ENCODE data around the gene ZNF280A. TPM values are rescaled to one million over a fixed set of nuclear protein-coding genes. Genes with fewer than 3 reads are reported as not detected.
A peak's percentile ranks its signal among the peaks of the same experiment; 100 is the strongest.

ZNF280A gene
- total and polyA plus RNA-seq, 3 experiments from 2014 or later: not detected

DNA sequence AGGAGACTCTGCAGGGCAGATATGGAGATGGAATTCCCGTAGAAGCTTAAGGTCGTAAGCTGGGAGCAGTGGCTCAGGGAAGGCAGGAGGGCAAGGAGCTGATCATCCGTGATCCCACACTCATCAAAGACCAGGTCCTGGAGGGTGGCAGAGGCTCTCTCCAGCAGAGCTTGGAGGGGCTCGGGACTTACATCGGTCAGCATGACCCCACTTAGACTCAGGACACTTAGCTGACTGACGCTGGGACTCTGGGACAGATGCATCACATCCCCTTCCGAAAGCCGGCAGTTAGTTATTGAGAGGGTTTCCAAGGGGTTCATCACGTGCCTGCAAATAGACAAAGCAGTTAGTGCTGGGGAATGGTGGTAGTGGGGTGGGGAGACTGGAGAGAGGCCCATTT is 28.2 kb upstream of the ZNF280A start:
- Mint-ChIP-seq H3K4me1 (no peaks in the 10 kb centered on the region), H3K36me3 (no peaks in the 10 kb centered on the region), H3K27ac (peak overlapping the region in 1 of 8 donors; percentile 47), H3K4me3 (no peak overlapping the region), H3K27me3 (peaks cover 1 to 11% of the 10 kb centered on the region in 2 donors), H3K9me3 (no peaks in the 10 kb centered on the region)
- H3K4me1 ChIP-seq (ENCODE audit: insufficient read depth, low read length): no peaks in the 10 kb centered on the region
- no peaks in the 10 kb centered on the region for H3K27me3 ChIP-seq (ENCODE audit: insufficient read depth, low read length, poor library complexity, severe bottlenecking)
- no peaks in the 10 kb centered on the region for H3K9me3 ChIP-seq (ENCODE audit: low read length)
- H3K36me3 ChIP-seq (ENCODE audit: insufficient read depth, low read length): no peaks in the 10 kb centered on the region
- ChIA-PET CTCF (no interaction called here), POLR2A (no interaction called here)
- no peak overlapping the region for H3K4me3 ChIP-seq (ENCODE audit: low read length)
- no peak overlapping the region for H3K27ac ChIP-seq (ENCODE audit: low read depth, low read length)
- DNase-seq: no peak

DNA sequence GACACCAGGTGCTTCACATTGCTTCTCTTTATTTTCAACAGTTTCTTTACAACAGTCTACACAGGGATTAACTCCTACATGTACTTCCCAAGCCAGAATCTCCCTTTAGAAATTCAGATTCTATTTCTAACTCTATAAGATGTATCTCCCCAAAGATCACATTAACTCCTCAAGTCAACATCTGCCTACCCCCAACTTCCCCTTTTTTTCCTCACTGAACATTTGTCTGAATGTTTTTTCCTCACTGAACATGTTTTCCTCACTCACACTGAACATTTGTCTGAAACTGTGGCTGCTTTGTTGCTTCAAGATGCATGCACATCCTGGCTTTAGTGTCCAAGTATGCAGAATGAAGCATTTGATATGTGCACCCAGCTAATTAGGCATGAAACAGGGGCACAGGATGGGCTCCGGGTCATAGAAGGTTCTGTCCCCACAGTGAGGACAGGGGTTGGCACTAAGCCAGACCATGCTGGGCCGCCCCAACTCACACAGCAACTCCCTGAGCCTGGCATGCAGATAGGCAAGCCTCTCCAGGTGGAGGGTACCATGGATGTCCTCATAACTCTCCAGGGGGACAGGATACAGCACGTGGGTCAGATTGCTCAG is 27.7 kb upstream of the ZNF280A start:
- no peak overlapping the region for H3K4me3 ChIP-seq (ENCODE audit: low read length)
- Mint-ChIP-seq H3K27me3 (peaks cover 5 to 14% of the 10 kb centered on the region in 2 donors), H3K4me1 (no peaks in the 10 kb centered on the region), H3K9me3 (no peaks in the 10 kb centered on the region), H3K27ac (peak overlapping the region in 1 of 8 donors; percentile 26), H3K36me3 (no peaks in the 10 kb centered on the region), H3K4me3 (no peak overlapping the region)
- ChIA-PET CTCF (no interaction called here), POLR2A (no interaction called here)
- no peak for DNase-seq
- no peak overlapping the region for H3K27ac ChIP-seq (ENCODE audit: low read depth, low read length)
- H3K4me1 ChIP-seq (ENCODE audit: insufficient read depth, low read length): no peaks in the 10 kb centered on the region
- no peaks in the 10 kb centered on the region for H3K27me3 ChIP-seq (ENCODE audit: insufficient read depth, low read length, poor library complexity, severe bottlenecking)
- no peaks in the 10 kb centered on the region for H3K9me3 ChIP-seq (ENCODE audit: low read length)
- no peaks in the 10 kb centered on the region for H3K36me3 ChIP-seq (ENCODE audit: insufficient read depth, low read length)

DNA sequence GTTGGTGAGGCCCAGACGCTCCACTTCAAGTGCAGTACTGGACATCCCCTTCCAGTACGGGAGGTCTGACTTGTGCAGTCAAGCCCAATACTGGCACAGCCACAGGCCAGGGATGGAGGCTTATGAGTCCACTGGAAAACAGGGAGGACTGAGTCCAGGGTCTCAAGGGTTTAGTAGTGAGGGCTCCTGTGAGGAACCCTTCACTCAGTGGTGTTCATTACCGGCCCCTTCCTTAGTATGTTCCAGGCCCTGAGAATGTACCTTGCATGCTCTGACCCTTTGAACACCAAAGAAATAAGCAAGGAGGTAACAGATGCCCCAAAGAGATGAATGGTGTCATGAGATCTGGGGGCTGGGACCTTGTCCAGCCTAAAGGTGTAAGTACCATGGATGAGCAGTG is 27.2 kb upstream of the ZNF280A start:
- ChIA-PET POLR2A (no interaction called here), CTCF (no interaction called here)
- peaks cover 5 to 20% of the 10 kb centered on the region in 2 donors for H3K27me3 Mint-ChIP-seq
- Histone ChIP-seq H3K27ac (ENCODE audit: low read depth, low read length) (peak overlapping the region; percentile 3), H3K4me1 (ENCODE audit: insufficient read depth, low read length) (no peaks in the 10 kb centered on the region), H3K4me3 (ENCODE audit: low read length) (no peak overlapping the region), H3K27me3 (ENCODE audit: insufficient read depth, low read length, poor library complexity, severe bottlenecking) (no peaks in the 10 kb centered on the region), H3K36me3 (ENCODE audit: insufficient read depth, low read length) (no peaks in the 10 kb centered on the region), H3K9me3 (ENCODE audit: low read length) (no peaks in the 10 kb centered on the region)
- DNase-seq: no peak
- no peak overlapping the region for H3K27ac Mint-ChIP-seq
- H3K9me3 Mint-ChIP-seq: no peaks in the 10 kb centered on the region
- no peaks in the 10 kb centered on the region for H3K4me1 Mint-ChIP-seq
- H3K4me3 Mint-ChIP-seq: no peak overlapping the region
- no peaks in the 10 kb centered on the region for H3K36me3 Mint-ChIP-seq

DNA sequence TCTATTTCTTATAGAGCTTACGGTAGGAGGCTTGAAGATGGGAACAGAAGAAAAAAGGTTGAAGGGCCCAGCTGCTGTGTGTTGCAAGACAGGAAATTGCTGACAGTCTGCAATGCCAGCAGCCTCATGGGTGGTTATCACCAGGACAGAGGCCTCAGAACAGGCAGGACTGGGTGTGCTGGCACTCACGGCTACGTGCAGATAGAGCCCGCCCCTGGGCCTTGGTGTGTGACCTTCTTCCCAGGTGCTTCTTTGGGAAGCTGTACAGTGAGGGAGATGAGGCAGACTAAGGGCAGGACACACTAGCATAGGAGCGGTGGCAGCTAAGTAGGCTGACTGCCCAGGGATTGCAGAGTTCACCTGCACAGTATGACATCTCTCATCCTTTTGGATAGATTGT is 26.4 kb upstream of the ZNF280A start:
- CTCF ChIA-PET: interaction anchor here (1.2 kb wide), 1 partner anchor 8 kb away, joined by 3 read pairs; no protein-coding TSS in a partner anchor
- H3K4me1 Mint-ChIP-seq: no peaks in the 10 kb centered on the region
- peaks cover 6 to 25% of the 10 kb centered on the region in 2 donors for H3K27me3 Mint-ChIP-seq
- Histone ChIP-seq H3K4me3 (ENCODE audit: low read length) (no peak overlapping the region), H3K9me3 (ENCODE audit: low read length) (no peaks in the 10 kb centered on the region), H3K27ac (ENCODE audit: low read depth, low read length) (no peak overlapping the region), H3K36me3 (ENCODE audit: insufficient read depth, low read length) (no peaks in the 10 kb centered on the region), H3K27me3 (ENCODE audit: insufficient read depth, low read length, poor library complexity, severe bottlenecking) (no peaks in the 10 kb centered on the region), H3K4me1 (ENCODE audit: insufficient read depth, low read length) (no peaks in the 10 kb centered on the region)
- no peak overlapping the region for H3K27ac Mint-ChIP-seq
- DNase-seq: no peak
- H3K36me3 Mint-ChIP-seq: no peaks in the 10 kb centered on the region
- H3K4me3 Mint-ChIP-seq: no peak overlapping the region
- POLR2A ChIA-PET: no interaction called here
- H3K9me3 Mint-ChIP-seq: no peaks in the 10 kb centered on the region

DNA sequence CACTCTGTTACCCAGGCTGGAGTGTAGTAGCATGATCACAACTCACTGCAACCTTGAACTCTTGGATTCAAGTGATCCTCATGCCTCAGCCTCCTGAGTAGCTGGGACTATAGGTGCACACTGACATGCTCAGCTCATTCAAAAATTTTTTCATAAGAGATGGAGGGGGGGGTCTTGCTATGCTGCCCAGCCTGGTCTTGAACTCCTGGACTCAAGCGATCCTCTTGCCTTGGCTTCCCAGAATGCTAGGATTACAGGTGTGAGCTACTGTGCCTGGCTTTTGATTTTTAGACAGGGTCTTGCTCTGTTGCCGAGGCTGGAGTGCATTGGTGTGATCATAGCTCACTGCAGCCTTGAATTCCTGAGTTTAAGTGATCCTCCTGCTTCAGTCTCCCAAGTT is 25.0 kb upstream of the ZNF280A start:
- H3K36me3 Mint-ChIP-seq: no peaks in the 10 kb centered on the region
- Histone ChIP-seq H3K36me3 (ENCODE audit: insufficient read depth, low read length) (no peaks in the 10 kb centered on the region), H3K9me3 (ENCODE audit: low read length) (no peaks in the 10 kb centered on the region), H3K4me1 (ENCODE audit: insufficient read depth, low read length) (no peaks in the 10 kb centered on the region), H3K27me3 (ENCODE audit: insufficient read depth, low read length, poor library complexity, severe bottlenecking) (no peaks in the 10 kb centered on the region), H3K27ac (ENCODE audit: low read depth, low read length) (no peak overlapping the region), H3K4me3 (ENCODE audit: low read length) (no peak overlapping the region)
- no peak overlapping the region for H3K4me3 Mint-ChIP-seq
- H3K4me1 Mint-ChIP-seq: no peaks in the 10 kb centered on the region
- no peak for DNase-seq
- no peaks in the 10 kb centered on the region for H3K9me3 Mint-ChIP-seq
- ChIA-PET CTCF (no interaction called here), POLR2A (no interaction called here)
- H3K27ac Mint-ChIP-seq: no peak overlapping the region
- H3K27me3 Mint-ChIP-seq: peaks cover 8 to 32% of the 10 kb centered on the region in 2 donors

DNA sequence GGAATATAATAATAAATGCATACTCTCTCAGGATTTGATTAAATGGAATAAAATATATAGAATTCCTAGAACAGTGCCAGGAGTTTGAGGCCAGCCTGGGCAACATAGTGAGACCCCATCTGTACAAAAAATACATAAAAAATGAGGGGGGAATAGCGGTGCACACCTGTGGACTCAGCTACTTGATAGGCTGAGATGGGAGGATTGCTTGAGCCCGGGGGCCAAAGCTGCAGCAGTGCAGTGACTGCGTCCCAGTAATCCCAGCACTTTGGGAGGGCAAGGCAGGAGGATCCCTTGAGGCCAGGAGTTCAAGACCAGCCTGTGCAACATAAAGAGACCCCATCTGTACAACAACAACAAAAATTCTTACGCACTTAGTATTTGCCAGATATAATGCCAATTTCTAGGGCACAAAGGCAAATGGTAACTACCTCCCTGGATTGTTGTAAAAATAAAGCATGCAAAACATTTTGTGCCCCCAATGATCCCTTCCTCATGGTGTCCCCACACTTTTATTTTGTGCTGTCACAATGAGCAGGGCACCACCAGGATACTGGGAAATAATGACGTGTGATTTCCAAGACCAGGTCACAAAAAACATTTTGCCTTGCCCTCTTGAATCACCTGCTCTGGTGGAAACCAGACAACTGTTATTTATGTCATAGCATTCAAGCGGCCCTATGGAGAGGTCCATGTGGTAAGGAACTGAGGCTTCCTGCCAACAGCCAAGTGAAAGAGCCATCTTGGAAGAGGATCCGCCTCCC is 18.3 kb upstream of the ZNF280A start:
- Mint-ChIP-seq H3K27me3 (peaks cover 11 to 26% of the 10 kb centered on the region in 2 donors), H3K9me3 (no peaks in the 10 kb centered on the region), H3K36me3 (peaks cover 0 to 2% (median 0%) of the 10 kb centered on the region in 3 donors), H3K27ac (no peak overlapping the region), H3K4me3 (no peak overlapping the region), H3K4me1 (no peaks in the 10 kb centered on the region)
- Histone ChIP-seq H3K9me3 (ENCODE audit: low read length) (no peaks in the 10 kb centered on the region), H3K27me3 (ENCODE audit: insufficient read depth, low read length, poor library complexity, severe bottlenecking) (no peaks in the 10 kb centered on the region), H3K36me3 (ENCODE audit: insufficient read depth, low read length) (no peaks in the 10 kb centered on the region), H3K4me1 (ENCODE audit: insufficient read depth, low read length) (no peaks in the 10 kb centered on the region), H3K4me3 (ENCODE audit: low read length) (no peak overlapping the region), H3K27ac (ENCODE audit: low read depth, low read length) (no peak overlapping the region)
- no peak for DNase-seq
- ChIA-PET POLR2A (no interaction called here), CTCF (interaction anchor here (0.7 kb wide), 1 partner anchor 30 kb away, joined by 3 read pairs; the partner anchor contains the start of gene ZNF280B)

DNA sequence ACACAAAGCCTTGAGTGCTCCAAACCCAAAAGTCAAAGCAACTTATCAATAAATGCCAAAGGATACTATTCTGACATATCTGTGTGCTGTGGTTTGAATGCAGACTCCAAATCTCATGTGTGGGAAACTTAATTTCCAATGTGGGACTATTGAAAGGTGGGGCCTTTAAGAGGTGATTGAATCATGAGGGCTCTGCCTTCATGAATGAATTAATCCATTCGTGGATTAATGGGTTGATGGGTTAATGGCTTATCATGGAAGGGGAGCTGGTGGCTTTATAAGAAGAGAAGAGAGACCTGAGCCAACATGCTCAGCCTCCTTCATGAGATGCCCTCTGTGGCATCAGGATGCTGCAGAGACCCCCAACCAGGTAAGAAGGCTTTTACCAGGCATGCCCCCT is 16.8 kb upstream of the ZNF280A start:
- Histone ChIP-seq H3K4me3 (ENCODE audit: low read length) (no peak overlapping the region), H3K4me1 (ENCODE audit: insufficient read depth, low read length) (no peaks in the 10 kb centered on the region), H3K27ac (ENCODE audit: low read depth, low read length) (no peak overlapping the region), H3K9me3 (ENCODE audit: low read length) (no peaks in the 10 kb centered on the region), H3K27me3 (ENCODE audit: insufficient read depth, low read length, poor library complexity, severe bottlenecking) (no peaks in the 10 kb centered on the region), H3K36me3 (ENCODE audit: insufficient read depth, low read length) (no peaks in the 10 kb centered on the region)
- Mint-ChIP-seq H3K27ac (no peak overlapping the region), H3K27me3 (peaks cover 7 to 16% of the 10 kb centered on the region in 2 donors), H3K36me3 (peaks cover 0 to 3% (median 0%) of the 10 kb centered on the region in 3 donors), H3K9me3 (no peaks in the 10 kb centered on the region), H3K4me1 (no peaks in the 10 kb centered on the region), H3K4me3 (no peak overlapping the region)
- ChIA-PET POLR2A (no interaction called here), CTCF (no interaction called here)
- no peak for DNase-seq

DNA sequence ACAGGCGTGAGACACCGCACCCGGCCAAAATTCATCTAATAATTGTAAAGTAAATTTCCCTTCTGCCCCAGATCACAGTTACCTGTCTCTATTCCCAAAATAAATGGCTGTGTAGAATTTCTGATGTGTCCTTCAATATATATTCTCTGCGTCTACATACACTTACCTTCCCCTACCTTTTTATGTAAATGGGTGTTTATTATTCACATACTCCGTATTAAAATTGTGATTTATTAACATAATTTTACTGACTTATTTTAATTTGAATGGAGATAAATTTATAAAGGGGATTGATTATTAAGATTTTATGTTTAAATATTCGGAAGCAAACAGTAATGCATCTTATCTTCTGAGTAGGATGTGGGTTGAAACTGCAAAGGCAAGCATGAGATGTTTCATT is 16.4 kb upstream of the ZNF280A start:
- ChIA-PET POLR2A (no interaction called here), CTCF (no interaction called here)
- Histone ChIP-seq H3K27ac (ENCODE audit: low read depth, low read length) (no peak overlapping the region), H3K9me3 (ENCODE audit: low read length) (no peaks in the 10 kb centered on the region), H3K36me3 (ENCODE audit: insufficient read depth, low read length) (no peaks in the 10 kb centered on the region), H3K4me1 (ENCODE audit: insufficient read depth, low read length) (no peaks in the 10 kb centered on the region), H3K27me3 (ENCODE audit: insufficient read depth, low read length, poor library complexity, severe bottlenecking) (no peaks in the 10 kb centered on the region), H3K4me3 (ENCODE audit: low read length) (no peak overlapping the region)
- H3K36me3 Mint-ChIP-seq: peaks cover 0 to 3% (median 0%) of the 10 kb centered on the region in 3 donors
- DNase-seq: no peak
- no peak overlapping the region for H3K27ac Mint-ChIP-seq
- H3K27me3 Mint-ChIP-seq: peaks cover 7 to 14% of the 10 kb centered on the region in 2 donors
- H3K9me3 Mint-ChIP-seq: no peaks in the 10 kb centered on the region
- no peaks in the 10 kb centered on the region for H3K4me1 Mint-ChIP-seq
- no peak overlapping the region for H3K4me3 Mint-ChIP-seq

Measured in CD8-positive, alpha-beta memory T cell (primary cell).